GM18858 (cell line): ENCODE data around the gene IFNA1.
"Not testable (repeated sequence)": the region's sequence is repeated elsewhere in the genome, so short reads cannot be mapped to it uniquely, and the experiment has no call there.

Source experiments
- ATAC-seq: cut with Tn5 transposase; IDR thresholded peaks from one replicate; pipeline ENCODE4 v1.9.1; 2021; ENCODE audit not compliant: unreplicated experiment

The IFNA1 gene

DNA sequence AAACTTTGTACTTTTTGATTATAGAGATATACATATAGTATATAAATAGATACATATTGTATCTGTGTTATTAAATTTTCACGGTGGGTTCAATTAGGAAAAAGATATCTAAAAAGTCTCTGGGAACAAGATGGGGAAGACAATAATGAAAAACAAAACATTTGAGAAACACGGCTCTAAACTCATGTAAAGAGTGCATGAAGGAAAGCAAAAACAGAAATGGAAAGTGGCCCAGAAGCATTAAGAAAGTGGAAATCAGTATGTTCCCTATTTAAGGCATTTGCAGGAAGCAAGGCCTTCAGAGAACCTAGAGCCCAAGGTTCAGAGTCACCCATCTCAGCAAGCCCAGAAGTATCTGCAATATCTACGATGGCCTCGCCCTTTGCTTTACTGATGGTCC, at the start of gene IFNA1:
Gene IFNA1, plus strand, starts transcription at position 301 of the 400 bp plus-strand sequence. Its CDS starts 69 bp downstream, at position 370.
- ATAC-seq, result no peak

DNA sequence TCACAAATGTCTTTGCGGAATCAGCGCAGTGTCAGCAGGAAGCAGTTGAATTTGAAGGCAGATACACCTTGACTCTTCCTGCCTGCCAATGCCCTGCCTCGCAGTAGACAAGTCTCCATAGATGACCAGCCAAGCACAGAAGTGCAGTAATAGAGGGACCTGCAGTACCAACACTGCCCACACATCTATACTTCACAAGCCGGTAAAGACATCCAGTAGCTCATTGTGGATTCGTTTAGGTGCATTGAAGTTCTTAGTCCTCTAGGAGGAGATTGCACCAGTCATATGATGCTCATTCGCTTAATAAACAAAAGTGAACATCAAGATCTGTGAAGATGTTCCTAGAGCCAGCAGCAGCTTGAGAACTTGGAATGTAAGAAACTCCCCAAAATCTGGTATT, 48.0 kb upstream of the IFNA1 start:
- ATAC-seq, result peak; percentile 59

DNA sequence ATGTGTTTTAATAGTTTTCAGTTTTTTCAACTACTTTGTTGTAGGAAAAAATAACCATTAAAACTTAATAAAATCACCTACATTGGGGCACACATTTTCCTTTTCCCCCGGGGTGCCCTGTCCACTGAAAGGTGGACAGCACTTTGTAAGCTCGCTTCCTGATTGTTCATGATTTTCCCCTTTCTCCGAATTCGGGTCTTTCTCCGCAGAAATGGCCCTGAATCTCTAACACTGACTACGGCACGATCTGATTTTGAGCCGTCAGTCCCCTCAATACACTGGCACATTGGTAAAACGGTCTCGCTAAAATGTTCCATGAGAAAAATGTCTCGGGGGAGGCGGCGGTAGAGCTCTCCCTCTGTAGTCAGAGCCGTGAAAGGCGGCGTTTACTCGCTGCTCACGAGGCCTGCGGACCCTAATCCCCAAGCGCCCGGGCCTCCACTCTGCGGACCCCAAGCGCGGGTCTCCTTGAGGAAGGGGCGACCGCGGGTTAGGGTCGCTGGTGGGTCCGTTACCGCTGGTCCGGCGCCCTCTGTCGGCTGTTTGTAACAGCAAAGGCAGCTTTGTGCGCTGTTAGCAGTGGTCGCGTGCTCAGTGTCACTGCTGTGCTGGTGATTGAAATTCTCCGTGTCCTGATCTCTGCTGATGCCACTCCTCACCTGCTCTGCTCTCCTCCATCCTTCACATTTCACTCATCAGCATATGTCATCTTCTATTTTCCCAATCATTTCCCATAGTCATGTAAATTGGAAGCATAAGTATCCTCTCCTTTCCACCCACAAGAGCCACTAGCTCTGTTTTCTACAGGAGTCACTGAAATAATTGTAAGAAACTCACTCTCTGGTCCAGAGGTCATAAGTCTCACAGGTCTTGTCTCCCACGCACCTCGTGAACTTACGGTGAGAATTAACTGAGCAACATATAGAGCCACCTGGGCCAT, 44.2 kb upstream of the IFNA1 start:
- ATAC-seq, result peak; percentile 59

DNA sequence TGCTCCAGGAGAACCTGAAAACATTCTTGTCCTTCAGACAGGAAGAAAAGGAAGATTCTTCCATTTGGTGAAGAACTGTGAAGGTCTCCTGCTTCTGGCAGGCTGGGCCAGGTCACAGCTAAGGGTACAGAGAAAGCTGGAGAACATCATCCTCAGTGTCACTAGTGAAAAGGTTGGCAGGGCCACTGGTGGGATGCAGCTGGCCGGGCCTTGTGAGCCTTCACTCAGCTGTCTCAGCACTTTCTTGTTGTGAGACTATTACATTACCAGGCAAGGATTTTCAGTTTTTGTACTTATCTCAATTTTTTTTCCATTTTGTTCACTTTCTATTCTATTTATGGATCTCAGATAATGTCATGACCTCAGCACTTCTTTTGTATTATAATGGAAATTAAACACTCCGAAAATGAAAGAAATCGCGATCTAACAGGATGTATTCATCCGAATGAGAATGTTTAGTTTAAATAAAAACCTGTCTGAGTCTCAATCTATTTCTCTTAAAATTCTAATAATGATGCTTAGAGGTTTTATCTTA, 41.2 kb upstream of the IFNA1 start:
- no peak for ATAC-seq

DNA sequence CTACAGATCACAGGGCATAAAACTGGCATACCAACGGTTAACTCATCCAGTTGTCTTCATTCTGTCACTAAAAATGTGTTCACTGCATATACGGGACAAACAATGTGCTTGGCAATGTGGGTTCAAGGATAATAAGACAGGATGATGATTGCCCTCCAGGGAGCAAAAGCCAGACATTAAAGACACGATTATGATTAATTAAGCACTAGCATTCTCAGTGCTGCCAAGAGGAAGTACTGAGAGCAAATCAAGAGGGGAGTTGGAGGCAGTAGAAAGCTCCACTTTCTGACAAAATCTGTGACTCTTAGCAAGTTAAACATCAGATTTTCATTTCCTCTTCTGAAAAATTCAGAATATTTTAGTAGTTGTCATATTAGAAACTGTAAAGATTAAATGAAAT, 40.3 kb upstream of the IFNA1 start:
- ATAC-seq, result no peak

DNA sequence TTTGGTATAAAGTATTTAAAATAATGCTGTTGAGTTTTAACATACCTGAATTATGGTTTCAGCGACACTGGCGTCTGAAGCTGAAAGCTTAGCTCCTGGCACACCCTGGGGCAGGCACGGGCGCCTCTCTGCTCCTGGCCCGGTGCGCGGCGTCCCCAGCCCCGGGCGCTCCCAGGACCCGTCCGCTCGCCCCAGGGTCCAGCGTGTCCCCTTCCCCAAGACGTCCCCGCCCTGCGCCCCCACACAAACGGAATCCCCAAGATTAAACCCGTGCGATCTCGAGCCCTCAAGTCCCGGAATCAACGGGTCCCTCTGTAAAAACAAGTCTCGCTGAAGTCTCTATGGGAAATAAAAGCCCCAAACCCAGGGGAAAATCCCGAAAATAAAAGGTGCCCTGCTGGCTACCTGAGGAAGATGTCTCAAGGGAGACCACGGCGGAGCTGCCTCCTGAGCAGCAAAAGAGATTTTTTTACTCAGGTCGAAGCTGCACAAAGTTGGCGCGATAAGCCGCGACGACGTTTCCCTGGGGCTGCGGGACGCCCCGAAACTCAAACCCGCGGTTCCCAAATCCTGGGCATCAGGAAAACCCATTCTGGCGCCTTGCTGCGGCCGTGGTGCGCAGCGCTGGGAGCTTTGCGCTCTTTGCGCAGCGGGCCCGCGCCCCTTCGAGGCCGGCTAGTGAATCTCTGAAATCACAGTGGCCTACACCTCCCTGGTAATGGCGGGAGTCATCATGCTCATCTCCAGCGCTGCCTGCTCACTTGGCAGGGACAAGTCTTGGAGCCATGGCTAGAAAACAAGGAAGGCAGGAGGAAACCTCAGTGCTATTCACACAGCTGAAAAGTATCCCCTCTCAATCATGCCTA, 37.6 kb upstream of the IFNA1 start:
- ATAC-seq, result no peak

DNA sequence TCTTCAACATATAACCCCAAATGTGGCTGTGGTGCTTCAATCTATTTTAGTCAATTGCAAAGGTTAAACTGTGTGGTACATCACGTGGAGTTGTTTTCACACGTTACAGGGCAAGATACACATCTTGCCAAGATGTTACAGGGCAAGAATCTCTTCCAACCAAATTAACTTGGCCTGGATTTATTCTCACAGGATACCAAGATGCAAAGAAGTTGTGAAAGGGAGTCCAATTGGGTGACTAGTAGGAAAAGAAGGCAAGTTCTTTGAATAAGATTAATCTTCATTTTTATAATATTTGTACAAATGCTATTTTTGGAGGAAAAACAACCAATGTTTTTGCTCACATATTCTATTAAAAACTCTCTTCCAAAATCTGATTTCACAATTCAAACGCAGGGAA, 36.1 kb upstream of the IFNA1 start:
- ATAC-seq, result no peak

DNA sequence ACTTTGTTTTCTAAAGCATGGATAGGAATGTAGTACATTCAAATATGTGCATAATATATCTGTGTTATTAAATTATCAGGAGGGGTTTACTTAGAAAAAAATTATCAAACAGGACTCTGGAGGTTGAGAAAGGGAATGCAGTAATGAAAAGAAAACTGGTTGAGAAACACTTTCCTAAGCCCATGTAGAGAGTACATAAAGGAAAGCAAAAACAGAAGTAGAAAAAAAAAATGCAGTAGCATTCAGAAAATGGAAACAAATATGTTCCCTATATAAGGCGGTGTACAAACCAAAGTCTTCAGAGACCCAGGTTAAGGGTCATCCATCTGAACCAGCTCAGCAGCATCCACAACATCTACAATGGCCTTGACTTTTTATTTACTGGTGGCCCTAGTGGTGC, 31.4 kb upstream of the IFNA1 start, which contains the start of gene IFNA8:
Gene IFNA8, plus strand, starts transcription at position 301 of the 400 bp plus-strand sequence. Its CDS starts 60 bp downstream, at position 361.
- ATAC-seq, result no peak

DNA sequence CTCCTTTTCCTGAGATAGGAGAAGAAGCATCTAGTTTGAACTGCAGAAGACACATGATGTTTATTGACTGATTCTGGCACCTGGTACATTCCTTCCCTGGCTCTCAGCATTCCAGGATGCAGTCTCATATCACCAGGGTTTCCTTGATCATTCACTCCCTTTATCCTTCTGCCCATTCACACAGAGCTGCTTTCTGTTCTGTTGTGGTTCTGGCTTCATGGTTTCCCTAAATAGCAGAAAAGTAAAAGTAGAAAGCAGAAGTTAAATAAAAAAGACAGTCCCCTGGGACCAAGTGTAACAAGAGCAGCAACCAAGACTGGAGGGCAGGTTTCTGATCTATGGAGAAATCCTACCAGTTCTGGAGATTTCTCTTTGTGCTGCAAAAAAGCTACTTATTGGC, 28.1 kb upstream of the IFNA1 start:
- ATAC-seq, result peak; percentile 61

DNA sequence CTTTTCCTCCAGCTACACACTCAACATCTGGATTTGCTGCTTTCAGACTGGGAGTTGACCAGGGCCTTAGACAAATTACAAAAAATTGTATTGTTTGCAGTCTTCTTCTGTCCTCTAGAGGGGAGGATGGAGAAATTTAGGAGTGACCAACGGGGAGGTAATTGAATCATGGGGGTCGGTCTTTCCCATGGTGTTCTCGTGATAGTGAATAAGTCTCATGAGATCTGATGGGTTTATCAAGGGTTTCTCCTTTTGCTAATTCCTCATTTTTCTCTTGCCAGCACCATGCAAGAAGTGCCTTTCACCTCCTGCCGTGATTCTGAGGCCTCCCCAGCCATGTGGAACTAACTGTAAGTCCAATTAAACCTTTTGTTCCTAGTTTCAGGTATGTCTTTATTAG, 27.1 kb upstream of the IFNA1 start:
- no peak for ATAC-seq

DNA sequence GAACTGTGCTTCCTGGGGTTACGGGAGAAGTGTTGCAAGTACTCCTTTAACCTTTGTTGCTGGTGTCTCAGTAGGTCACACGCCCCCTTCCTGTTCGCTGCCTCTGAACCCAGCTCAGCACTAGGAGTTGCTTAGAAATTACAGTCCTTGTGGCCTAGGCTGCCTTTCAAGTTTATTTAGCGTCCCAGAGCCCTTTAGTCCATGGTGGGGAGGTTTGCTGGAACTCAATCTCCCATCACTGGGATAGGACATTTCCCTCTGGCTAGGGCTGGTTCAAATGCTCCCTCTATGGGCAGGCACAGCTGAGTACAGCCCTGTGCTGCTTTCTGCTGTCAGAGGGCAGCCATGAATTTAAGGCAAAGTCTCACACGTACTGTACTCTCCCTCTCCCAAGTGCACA, 26.6 kb upstream of the IFNA1 start:
- ATAC-seq, result no peak

DNA sequence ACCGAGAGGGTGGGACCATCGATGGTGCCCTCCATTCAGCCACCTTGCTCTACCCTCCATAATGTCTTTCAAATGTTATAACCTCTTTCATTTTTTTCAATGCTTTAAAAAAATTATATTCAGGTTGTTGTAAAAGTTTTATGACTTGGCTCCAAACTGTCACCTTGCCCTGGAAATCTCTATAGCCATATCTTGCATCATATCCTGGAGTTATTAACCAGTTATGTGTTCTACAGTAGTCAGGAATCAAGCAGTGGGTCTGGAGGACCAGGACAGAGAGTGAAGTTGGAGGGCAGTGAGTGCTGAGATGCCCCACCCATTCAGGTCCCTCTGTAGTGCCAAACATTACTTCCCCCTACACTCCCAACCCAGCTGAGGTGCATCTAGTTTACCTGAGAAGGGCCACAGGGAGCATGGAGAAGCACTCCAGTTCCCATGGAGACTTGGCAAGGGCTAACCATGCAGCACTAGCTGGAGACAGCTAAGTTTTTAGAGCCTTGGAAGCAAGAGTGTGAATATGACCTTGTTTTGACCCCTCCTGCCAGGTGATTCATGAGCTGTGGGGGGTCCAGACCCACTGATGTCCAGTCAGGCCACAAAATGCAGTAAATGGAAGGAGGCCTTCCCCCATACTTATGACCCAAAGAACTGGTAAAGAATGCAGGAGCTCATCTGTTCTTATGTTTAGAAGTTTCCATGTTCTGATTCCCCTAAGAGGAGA, 25.9 kb upstream of the IFNA1 start:
- no peak for ATAC-seq

DNA sequence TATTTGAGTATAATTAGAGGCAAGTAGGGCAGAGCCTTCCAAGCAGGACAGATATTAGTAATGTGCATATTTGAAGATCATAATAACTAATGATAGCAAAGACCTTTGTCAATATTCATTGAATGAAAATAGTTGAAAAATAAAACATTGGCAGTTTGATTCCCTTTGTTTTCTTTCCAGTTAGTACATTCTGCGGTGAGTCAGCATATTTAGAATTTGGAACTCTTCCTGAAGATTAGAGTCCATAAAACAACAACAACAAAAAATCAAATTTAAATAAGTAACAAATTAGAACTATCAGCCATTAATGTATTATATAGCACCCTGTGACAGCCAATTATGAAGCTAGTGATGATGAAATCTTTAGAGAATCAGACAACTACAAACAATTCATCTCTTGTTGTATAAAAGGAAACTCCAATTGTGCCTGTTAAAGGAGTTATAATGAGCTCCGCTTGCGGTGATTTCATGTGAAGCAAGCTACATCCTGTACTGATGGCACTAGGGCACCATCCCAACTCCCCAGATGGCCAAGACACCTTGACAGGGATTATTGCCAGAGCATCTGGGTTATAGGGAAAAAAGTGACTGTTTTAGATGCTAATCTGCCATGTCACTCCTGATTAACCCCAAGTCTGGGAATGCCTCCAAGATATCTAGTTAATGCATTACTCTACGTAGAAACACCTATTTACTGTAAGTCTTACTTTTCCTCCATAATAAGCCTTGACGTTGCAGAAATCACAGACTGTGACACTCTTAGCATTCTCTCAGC, 24.6 kb upstream of the IFNA1 start:
- ATAC-seq, result no peak

DNA sequence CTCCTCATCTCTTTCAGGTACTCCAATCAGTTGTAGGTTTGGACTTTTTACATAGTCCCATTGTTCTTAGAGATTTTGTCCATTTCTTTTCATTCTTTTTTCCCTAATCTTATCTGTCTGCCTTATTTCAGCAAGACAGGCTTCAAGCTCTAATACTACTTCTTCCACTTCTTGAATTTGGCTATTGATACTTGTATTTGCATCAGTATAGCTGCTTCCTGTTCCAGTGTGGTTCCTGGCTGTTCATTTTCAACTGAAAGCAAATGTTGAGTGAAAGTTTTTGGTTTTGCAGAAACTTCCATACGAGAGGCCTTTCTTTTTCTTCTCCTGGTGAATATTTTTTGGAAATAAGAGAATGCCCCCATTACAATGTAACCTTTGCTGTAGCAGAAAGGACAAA, 12.0 kb upstream of the IFNA1 start:
- no peak for ATAC-seq

DNA sequence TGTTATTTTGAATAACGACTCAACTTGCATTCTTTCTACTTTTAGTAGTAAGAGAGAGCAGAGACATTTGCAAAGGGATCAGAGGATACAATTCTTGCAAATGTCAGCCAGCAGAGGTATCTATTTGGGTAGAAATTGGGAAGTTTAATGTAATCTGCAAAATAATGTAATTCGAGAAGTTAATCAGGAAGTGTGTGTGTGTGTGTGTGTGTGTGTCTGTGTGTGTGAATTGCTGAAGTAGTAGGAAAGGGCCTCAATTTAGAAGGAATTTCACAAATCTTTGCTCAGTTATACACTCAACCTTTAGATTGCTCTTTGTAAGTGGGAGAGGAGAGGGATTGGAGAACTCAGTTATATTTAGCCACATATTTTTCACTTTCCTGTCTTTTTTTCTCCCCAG, 11.0 kb upstream of the IFNA1 start:
- ATAC-seq, result no peak

DNA sequence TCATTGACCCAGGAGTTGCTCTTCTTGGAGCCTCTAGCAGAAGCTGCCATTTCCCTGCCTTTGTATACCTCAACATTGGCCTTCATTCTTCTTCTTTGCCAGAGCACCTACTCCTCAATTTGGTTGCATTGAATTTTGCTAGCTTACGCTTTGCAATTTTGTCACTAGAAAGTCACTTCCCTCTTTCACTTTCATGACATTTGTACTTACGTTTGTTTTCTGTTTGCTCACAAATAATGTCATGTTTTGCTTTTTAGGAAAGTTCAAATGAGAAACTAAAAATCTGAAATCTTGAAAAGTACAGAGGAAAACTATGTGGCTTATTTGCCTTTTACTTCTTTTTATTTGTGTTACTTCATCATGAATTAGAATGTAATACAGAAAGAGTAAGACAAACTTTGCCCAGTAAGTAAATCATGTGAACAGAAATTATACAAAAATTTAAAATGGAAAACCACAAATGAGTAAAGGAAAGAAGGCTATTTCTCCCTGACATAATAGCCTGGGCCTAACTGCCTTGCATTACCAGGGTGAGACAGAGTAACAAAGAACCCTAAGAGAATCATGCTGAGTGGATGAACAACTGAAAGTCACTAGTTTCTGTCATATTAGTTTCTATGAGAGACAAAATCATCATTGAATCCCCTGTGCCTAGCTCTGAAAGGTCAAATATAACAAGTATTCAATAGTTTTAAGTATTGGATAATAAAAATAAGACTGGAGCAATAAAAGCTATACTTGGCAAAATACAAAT, 7.4 kb upstream of the IFNA1 start:
- ATAC-seq, result peak; percentile 71

DNA sequence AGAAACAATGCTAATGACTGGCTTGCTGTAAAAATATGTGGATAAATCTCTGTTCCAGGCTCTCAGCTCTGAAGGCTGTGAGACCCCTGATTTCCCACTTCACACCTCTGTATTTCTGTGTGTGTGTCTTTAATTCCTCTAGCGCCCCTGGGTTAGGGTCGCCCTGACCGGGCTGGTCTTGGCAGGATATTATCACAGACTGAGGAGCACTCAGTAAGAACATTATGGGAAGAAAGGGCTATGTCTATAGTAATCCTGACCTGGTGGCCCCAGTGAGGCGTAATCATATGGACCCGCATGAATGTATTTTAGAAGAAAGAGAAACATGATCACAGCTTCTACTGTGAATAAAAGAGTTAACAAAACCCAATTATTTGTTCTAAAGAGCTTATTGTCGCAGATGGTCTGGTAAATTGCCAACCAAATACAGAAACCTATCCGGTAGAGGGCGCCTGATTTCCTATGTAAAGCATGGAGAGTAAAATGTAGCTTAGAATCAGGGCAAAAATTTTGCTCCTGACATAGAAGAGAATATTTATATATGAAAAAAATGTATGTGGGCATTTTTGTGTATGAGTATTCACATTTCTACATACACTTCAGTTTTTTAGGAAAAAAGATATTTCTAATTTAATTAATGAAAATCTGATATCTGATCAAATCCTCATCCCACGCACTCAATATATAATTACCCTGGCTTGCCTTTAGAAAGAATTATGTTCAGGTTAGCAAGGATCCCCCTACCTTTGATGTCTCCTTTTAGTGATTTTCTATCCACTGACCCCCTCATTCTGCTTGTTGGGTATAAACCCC, 5.8 kb upstream of the IFNA1 start:
- ATAC-seq, result no peak

DNA sequence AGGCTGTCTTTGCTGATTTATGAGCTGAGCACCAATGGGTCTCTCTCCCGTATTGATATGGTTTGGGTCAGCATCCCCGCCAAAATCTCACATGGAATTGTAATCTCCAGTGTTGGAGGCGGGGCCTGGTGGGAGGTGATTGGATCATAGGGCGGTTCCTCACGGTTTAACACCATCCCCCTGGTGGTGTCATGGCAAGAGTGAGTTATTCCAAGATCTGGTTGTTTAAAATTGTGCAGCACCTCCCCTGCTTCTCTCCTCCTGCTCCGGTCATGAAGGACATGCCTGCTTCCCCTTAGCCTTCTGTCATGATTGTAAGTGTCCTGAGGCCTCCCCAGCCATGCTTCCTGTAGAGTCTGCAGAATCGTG, 5.2 kb upstream of the IFNA1 start:
- ATAC-seq, result not testable (repeated sequence)
